ENCODE measurements around the gene ZDHHC13. TPM values are rescaled to one million over a fixed set of nuclear protein-coding genes. Genes with fewer than 3 reads are reported as not detected.

The ZDHHC13 gene
- total and polyA plus RNA-seq, 2 of the 4 experiments (the other 2 are of a cell fraction): 7.2 to 15.1 TPM

DNA sequence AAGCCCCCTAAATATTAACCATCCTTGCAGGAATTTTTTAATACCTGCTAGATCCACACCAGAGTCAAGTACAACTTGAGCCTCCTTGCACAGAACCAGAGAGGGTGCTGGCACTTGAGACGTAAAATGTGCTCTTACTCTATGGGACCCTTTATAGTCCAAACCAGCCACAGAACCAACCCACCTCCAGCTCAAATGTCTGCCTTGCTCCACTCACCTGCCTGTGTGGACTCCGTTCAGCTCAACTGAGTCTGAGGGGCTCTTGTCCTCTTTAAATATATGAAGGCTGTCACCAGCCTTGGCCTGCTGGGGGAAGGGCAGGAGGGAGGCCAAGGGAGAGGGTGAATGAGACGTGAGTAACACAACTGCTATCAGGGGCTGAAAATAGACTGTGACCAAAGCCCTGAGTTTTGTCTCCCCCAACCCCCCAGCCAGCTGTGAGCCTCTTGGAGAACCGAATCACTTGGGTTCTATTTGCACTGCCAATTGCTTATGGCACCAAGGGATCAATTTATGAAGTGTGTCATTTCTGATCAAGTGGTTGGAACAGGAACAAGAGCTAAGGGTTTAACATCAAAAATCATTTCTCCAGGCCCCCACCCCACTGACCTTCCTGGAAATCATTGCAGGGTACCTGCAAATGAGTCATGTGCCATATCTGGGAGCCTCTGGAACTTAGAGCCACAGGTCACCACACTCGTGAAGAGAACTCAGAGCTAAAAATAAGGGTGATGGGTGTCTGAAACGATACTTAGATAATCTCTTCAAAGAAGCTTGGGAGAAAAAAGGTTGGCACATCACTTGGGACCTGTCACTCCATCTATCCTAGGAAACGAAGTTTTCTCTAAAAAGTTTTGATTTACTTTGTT is 85.0 kb downstream of the ZDHHC13 start, which contains the start of gene CSRP3:
CSRP3 (minus strand) TSS at position 247 of the 869 bp plus-strand sequence. CDS start 9,535 bp downstream, outside the sequence.
- Histone ChIP-seq H3K9me3 (ENCODE audit: control insufficient read depth, insufficient read depth, low read length) (no peaks in the 10 kb centered on the region), H3K23ac (ENCODE audit: low read depth, low read length) (no peak within 1 kb of the TSS), H2BK20ac (ENCODE audit: low read depth, low read length) (no peak within 1 kb of the TSS), H2BK5ac (ENCODE audit: low read depth, low read length, poor library complexity, severe bottlenecking) (no peak within 1 kb of the TSS), H3K27me3 (ENCODE audit: control insufficient read depth, insufficient read depth, low read length) (peaks cover 5% of the 10 kb centered on the region), H3K4ac (ENCODE audit: low read depth, low read length) (no peak within 1 kb of the TSS), H4K20me1 (ENCODE audit: insufficient read depth, low read length) (no peaks in the 10 kb centered on the region), H3K79me1 (ENCODE audit: low read depth in 1 of 2, low read length in 2 of 2) (no peaks in the 10 kb centered on the region), H3K18ac (ENCODE audit: low read depth, low read length) (no peak within 1 kb of the TSS), H2AFZ (replicated peaks; ENCODE audit: low read length, poor library complexity) (peak within 1 kb of the TSS; percentile 54), H4K5ac (ENCODE audit: low read depth, low read length) (no peak within 1 kb of the TSS), H4K91ac (ENCODE audit: insufficient read depth, low read depth, low read length) (no peak within 1 kb of the TSS), H3K4me1 (ENCODE audit: control insufficient read depth, insufficient read depth, low read length) (peaks cover 4% of the 10 kb centered on the region; the same call in 1 of the 2 replicates), H3K4me3 (ENCODE audit: insufficient read depth, low read depth, low read length) (no peak within 1 kb of the TSS), H3K4me2 (ENCODE audit: low read depth, low read length) (no peak within 1 kb of the TSS), H3K27ac (ENCODE audit: insufficient read depth, low read length) (no peak within 1 kb of the TSS), H3K36me3 (ENCODE audit: control insufficient read depth, insufficient read depth, low read length) (no peaks in the 10 kb centered on the region), H3K9me1 (ENCODE audit: insufficient read depth, low read length) (no peaks in the 10 kb centered on the region), H2AK9ac (replicated peaks; ENCODE audit: low read depth, low read length, poor library complexity) (no peak within 1 kb of the TSS), H4K8ac (ENCODE audit: low read depth in 2 of 2, low read length in 2 of 2) (no peak within 1 kb of the TSS), H3K14ac (replicated peaks; ENCODE audit: low read depth, low read length) (no peak within 1 kb of the TSS), H3K9ac (ENCODE audit: low read depth, low read length) (no peak within 1 kb of the TSS), H2BK120ac (ENCODE audit: low read depth, low read length) (no peak within 1 kb of the TSS), H2AK5ac (ENCODE audit: low read depth, low read length) (no peak within 1 kb of the TSS), H3K56ac (ENCODE audit: extremely low read depth, insufficient read depth, low read length) (no peak within 1 kb of the TSS), H2BK15ac (ENCODE audit: low read depth, low read length) (no peak within 1 kb of the TSS)
- DNase-seq: peak; percentile 31
- dilution Hi-C loops (cut with HindIII; ENCODE audit: low sequenced_read_pairs, unreplicated experiment): no loop called here
- ChIA-PET CTCF (interaction anchor here (0.6 kb wide), 1 partner anchor 686 kb away, joined by 3 read pairs; no protein-coding TSS in a partner anchor), POLR2A (ENCODE audit: unreplicated experiment) (no interaction called here)
- no CpG with 5 or more reads among the region's 7 CpGs for WGBS, 2 experiments (ENCODE audit: extremely low coverage in 2 of 2, insufficient read length in 1 of 2)
- ATAC-seq (ENCODE audit: low read depth): no peak
- intact Hi-C loops (cut with micrococcal nuclease): no loop called here
- TF ChIP-seq, protein P1, sequence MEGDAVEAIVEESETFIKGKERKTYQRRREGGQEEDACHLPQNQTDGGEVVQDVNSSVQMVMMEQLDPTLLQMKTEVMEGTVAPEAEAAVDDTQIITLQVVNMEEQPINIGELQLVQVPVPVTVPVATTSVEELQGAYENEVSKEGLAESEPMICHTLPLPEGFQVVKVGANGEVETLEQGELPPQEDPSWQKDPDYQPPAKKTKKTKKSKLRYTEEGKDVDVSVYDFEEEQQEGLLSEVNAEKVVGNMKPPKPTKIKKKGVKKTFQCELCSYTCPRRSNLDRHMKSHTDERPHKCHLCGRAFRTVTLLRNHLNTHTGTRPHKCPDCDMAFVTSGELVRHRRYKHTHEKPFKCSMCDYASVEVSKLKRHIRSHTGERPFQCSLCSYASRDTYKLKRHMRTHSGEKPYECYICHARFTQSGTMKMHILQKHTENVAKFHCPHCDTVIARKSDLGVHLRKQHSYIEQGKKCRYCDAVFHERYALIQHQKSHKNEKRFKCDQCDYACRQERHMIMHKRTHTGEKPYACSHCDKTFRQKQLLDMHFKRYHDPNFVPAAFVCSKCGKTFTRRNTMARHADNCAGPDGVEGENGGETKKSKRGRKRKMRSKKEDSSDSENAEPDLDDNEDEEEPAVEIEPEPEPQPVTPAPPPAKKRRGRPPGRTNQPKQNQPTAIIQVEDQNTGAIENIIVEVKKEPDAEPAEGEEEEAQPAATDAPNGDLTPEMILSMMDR (conservative IDR thresholded peaks at IDR 0.05; ENCODE audit: low read depth, low read length): no peak
- TF ChIP-seq, protein P2, sequence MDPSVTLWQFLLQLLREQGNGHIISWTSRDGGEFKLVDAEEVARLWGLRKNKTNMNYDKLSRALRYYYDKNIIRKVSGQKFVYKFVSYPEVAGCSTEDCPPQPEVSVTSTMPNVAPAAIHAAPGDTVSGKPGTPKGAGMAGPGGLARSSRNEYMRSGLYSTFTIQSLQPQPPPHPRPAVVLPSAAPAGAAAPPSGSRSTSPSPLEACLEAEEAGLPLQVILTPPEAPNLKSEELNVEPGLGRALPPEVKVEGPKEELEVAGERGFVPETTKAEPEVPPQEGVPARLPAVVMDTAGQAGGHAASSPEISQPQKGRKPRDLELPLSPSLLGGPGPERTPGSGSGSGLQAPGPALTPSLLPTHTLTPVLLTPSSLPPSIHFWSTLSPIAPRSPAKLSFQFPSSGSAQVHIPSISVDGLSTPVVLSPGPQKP (IDR thresholded peaks at IDR 0.05; ENCODE audit: borderline replicate concordance, low read depth, low read length): no peak
- no peak for TF ChIP-seq MXI1 (IDR thresholded peaks at IDR 0.05; ENCODE audit: borderline replicate concordance, low read depth, low read length)
- no peak for TF ChIP-seq FOS (IDR thresholded peaks at IDR 0.05; ENCODE audit: low read depth, low read length)
- no peak for TF ChIP-seq CEBPB (IDR thresholded peaks at IDR 0.05; ENCODE audit: low read depth, low read length)
- TF ChIP-seq RAD21 (IDR thresholded peaks at IDR 0.05; ENCODE audit: low read length): no peak
- no peak for TF ChIP-seq RCOR1 (IDR thresholded peaks at IDR 0.05; ENCODE audit: insufficient replicate concordance, low read length)
- TF ChIP-seq NFE2L2 (IDR thresholded peaks at IDR 0.05; ENCODE audit: low read depth, low read length): no peak
- TF ChIP-seq MAFK (IDR thresholded peaks at IDR 0.05; ENCODE audit: low read depth, low read length): no peak
- TF ChIP-seq, protein P3, sequence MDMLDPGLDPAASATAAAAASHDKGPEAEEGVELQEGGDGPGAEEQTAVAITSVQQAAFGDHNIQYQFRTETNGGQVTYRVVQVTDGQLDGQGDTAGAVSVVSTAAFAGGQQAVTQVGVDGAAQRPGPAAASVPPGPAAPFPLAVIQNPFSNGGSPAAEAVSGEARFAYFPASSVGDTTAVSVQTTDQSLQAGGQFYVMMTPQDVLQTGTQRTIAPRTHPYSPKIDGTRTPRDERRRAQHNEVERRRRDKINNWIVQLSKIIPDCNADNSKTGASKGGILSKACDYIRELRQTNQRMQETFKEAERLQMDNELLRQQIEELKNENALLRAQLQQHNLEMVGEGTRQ (IDR thresholded peaks at IDR 0.05; ENCODE audit: low read depth, low read length): no peak
- no peak for TF ChIP-seq CHD1 (IDR thresholded peaks at IDR 0.05; ENCODE audit: low read depth, low read length)
- TF ChIP-seq RFX5 (IDR thresholded peaks at IDR 0.05; ENCODE audit: low read depth, low read length): no peak
- TF ChIP-seq MAZ (IDR thresholded peaks at IDR 0.05; ENCODE audit: borderline replicate concordance, low read depth, low read length): no peak
- TF ChIP-seq BHLHE40 (IDR thresholded peaks at IDR 0.05; ENCODE audit: low read depth, low read length): no peak
- in situ Hi-C loops (cut with MboI; ENCODE audit: low sequenced_read_pairs): no loop called here
- BruUV-seq (replicated peaks): no TSS peak
